HepG2 (cell line): Measurements from ENCODE around the gene FITM1. TPM values are rescaled to one million over a fixed set of nuclear protein-coding genes. Genes with fewer than 3 reads are reported as not detected.

ENCODE experiments used
- KDM5A ChIP-seq: fragments of 200-600 bp; sonication (generic); IDR thresholded peaks from 2 replicates; pipeline ENCODE4 v1.7.0; 2018; ENCODE audit warnings: antibody characterized with exemption, mild to moderate bottlenecking, low read length, borderline replicate concordance
- ZNF318 ChIP-seq: sonication (generic); formaldehyde crosslinking; IDR thresholded peaks from 2 replicates; pipeline ENCODE4 v1.4.0; 2020; ENCODE audit warnings: mild to moderate bottlenecking, missing genetic modification reagents
- polyA plus RNA-seq, 8 experiments: library from polyadenylated mRNA; depleted of rRNA in 3 of 8; stranded (reverse) in 7 of 8; unstranded in 1 of 8; fragments of >200 nt; fragmentation: Illumina TruSeq in 4 of 8; extraction: Trizol in 4 of 8; gene quantifications; 2 replicates each; pipeline versions ENCODE4 v1.2.1 to v1.2.3, GENCODE V29; 2011 to 2016; ENCODE audit warnings: low read depth in 4 of 8, missing spikeins in 1 of 8, mixed read lengths in 1 of 8; ENCODE audit not compliant: insufficient read depth in 1 of 8
- total RNA-seq, 5 experiments: library from RNA; depleted of rRNA; stranded (reverse); fragments of >200 nt; fragmentation: Illumina TruSeq; extraction: Trizol; gene quantifications; 2 replicates each; pipeline ENCODE4 v1.2.3, GENCODE V29; 2016; ENCODE audit warnings: low read depth in 1 of 5

The FITM1 gene
- total and polyA plus RNA-seq, 2 of the 13 experiments (the other 11 are each of a cell fraction or from before 2014, with no cell fraction given): 2.7 to 5.8 TPM

DNA sequence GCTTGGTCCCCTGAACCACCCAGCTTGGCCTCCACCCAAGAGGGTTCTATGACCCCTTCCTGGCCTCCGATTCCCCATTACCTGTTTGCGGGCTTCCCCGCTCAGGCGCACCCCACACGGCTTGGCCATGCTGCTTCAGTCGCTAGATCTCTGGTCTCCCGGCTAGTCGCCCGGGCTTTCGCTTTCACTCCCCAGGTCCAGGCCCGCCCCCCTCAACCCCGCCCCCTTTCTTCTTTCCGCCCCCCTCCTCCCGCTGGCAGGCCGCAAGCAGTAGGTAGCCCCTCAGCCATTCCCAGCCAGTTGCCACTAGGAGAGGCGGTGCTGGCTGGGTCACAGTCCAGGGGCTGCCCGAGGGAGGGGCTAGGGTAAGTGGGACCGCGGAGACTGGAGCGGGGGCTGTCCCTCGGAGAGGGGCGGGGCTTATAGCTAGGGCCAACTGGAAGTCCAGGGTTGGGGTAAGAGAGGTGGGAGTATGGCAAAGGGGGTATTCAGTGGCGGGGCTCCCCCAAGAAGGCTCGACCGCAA is 16.1 kb downstream of the FITM1 start, which contains the start of gene PSME2 (continued):
- TF ChIP-seq ZNF318 (CRISPR knock-in tag) (no peak), KDM5A (no peak; the same call in 1 of the 2 replicates)
- TF ChIP-seq, all 625 proteins: peak for 242
